Measurements from ENCODE around the gene GIGYF1. TPM values are rescaled to one million over a fixed set of nuclear protein-coding genes. Genes with fewer than 3 reads are reported as not detected.

GIGYF1 gene
- total and polyA plus RNA-seq, 2 experiments from 2014 or later, result 13.2 to 17.6 TPM

DNA sequence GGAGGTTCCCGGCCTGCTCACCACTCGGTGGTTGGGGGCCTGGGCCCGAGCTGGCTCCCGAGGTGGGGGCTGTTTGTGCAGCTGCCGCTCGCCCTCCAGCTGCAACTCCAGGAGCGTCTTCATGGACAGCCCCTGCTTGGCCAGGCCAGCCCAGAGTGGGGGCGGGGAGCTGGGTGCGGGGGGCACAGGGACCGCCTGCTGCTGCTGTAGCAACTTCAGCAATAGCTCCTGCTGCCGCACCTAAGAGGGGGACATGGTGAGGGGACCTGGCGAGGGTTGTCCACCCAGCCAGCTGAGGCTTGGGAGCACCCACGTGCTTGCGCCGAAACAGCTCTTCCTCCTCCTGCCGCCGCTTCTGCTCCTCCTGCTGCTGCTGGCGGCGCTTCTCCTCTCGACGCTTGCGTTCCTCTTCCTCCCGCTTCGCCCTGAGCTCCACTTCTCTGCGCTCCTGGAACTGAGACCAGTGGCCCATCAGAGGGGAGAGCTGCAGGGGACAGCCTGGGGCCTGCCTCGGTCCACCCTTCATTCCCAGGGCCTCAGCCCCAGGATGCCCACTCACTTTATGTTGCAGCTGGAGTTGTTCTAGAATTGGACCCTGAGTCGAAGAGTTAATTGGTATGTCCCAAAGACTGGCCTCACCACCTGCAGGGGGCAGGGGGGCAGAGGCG is 10.9 kb downstream of the GIGYF1 start:
- no peaks in the 10 kb centered on the region for H3K36me3 ChIP-seq (replicated peaks; ENCODE audit: insufficient read depth, low read depth)
- H3K27ac ChIP-seq, result no peak overlapping the region
- H3K9me2 ChIP-seq (replicated peaks; ENCODE audit: insufficient read depth), result no peaks in the 10 kb centered on the region
- H3K9me3 ChIP-seq (ENCODE audit: low read depth), result no peaks in the 10 kb centered on the region
- no peak overlapping the region for H2AFZ ChIP-seq
- H3K4me2 ChIP-seq, result no peak overlapping the region
- peaks cover 14% of the 10 kb centered on the region for H3K4me1 ChIP-seq (ENCODE audit: insufficient read depth)
- H4K20me1 ChIP-seq (ENCODE audit: insufficient read depth, poor library complexity, severe bottlenecking), result peaks cover 27% of the 10 kb centered on the region
- H3K4me3 ChIP-seq, result no peak overlapping the region
- 92% methylated on average over 25 of the region's 28 CpGs for WGBS (ENCODE audit: low lambda C conversion rate, missing lambda C conversion rate)
- DNase-seq (ENCODE audit: low spot score), result no peak
- peaks cover 18% of the 10 kb centered on the region for H3K79me2 ChIP-seq
- no peaks in the 10 kb centered on the region for H3K27me3 ChIP-seq
- TF ChIP-seq, protein P1, sequence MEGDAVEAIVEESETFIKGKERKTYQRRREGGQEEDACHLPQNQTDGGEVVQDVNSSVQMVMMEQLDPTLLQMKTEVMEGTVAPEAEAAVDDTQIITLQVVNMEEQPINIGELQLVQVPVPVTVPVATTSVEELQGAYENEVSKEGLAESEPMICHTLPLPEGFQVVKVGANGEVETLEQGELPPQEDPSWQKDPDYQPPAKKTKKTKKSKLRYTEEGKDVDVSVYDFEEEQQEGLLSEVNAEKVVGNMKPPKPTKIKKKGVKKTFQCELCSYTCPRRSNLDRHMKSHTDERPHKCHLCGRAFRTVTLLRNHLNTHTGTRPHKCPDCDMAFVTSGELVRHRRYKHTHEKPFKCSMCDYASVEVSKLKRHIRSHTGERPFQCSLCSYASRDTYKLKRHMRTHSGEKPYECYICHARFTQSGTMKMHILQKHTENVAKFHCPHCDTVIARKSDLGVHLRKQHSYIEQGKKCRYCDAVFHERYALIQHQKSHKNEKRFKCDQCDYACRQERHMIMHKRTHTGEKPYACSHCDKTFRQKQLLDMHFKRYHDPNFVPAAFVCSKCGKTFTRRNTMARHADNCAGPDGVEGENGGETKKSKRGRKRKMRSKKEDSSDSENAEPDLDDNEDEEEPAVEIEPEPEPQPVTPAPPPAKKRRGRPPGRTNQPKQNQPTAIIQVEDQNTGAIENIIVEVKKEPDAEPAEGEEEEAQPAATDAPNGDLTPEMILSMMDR (IDR thresholded peaks at IDR 0.05; ENCODE audit: poor library complexity), result no peak
- TF ChIP-seq EZH2 (IDR thresholded peaks at IDR 0.05; ENCODE audit: borderline replicate concordance) (no peak), EZH2phosphoT487 (IDR thresholded peaks at IDR 0.05; ENCODE audit: low read depth, severe bottlenecking, unreplicated experiment) (no peak)

DNA sequence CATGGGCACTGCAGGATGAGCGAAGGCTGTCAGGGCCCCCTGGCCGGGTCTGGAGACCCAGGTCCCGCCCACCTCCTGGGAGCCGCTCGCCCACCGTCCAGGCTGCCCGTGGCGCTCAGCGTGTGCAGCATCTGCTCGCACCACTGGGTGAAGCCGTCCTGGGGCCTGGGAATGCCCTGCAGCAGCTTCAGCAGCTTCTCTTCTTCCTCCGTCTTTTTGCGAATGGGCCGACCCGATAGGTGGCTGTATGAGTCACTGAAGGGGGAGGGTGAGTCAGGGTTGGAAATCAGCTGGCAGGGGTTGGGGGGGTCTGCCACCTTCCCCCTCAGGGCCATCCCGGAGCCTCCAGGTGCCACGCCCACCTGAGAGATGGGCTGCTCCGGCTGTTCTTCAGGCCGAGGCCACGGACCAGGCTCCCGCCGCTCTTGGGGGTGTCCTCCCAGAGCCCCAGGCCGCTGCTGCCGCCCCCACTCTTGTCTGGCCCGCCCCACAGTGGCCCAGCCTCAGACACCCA is 11.8 kb downstream of the GIGYF1 start:
- Histone ChIP-seq H4K20me1 (ENCODE audit: insufficient read depth, poor library complexity, severe bottlenecking) (peaks cover 27% of the 10 kb centered on the region), H3K36me3 (replicated peaks; ENCODE audit: insufficient read depth, low read depth) (no peaks in the 10 kb centered on the region), H3K9me3 (ENCODE audit: low read depth) (no peaks in the 10 kb centered on the region), H2AFZ (no peak overlapping the region), H3K27me3 (no peaks in the 10 kb centered on the region), H3K4me3 (no peak overlapping the region), H3K4me1 (ENCODE audit: insufficient read depth) (peaks cover 14% of the 10 kb centered on the region), H3K4me2 (no peak overlapping the region), H3K9me2 (replicated peaks; ENCODE audit: insufficient read depth) (no peaks in the 10 kb centered on the region), H3K79me2 (peaks cover 16% of the 10 kb centered on the region), H3K27ac (no peak overlapping the region)
- 87% methylated on average over 18 of the region's 25 CpGs for WGBS (ENCODE audit: low lambda C conversion rate, missing lambda C conversion rate)
- DNase-seq (ENCODE audit: low spot score), result peak; percentile 8
- TF ChIP-seq, protein P1 (IDR thresholded peaks at IDR 0.05; ENCODE audit: poor library complexity), result no peak
- TF ChIP-seq EZH2phosphoT487 (IDR thresholded peaks at IDR 0.05; ENCODE audit: low read depth, severe bottlenecking, unreplicated experiment) (no peak), EZH2 (IDR thresholded peaks at IDR 0.05; ENCODE audit: borderline replicate concordance) (no peak)

DNA sequence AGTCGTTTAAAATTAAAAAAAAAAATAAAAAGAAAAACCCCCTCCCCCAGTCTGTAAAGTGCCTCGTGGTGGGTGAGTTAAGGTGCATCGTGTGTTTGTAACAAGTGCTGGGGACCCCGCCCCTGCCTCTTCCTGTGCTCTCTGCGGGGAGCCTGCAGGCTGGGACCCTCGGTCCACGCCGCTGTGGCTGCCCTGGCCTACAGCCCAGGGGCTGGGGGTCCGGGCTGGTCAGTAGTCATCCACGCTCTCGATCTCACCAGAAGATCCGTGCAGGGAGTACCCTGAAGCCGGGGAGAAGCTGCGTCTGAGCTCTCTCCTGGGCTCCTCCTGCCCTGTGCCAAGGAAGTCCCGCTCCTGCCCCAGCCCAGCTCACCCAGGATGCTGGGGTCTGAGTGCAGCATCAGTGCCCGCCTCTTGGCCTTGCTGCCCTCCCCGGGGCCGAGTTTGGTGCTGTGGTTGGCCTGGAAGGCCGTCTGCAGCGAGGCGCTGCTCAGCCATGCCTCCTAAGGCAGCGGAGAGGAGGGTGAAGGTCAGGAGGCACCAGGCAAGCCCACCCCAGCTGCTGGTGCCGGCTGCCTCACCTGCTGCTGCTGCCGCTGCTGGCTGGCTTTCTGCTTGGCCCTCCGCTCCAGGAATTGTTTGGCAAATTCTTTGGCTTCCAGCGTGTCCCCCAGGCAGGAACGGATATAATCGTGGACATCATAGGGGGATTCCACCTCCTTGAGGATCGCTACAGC is 12.4 kb downstream of the GIGYF1 start:
- H3K36me3 ChIP-seq (replicated peaks; ENCODE audit: insufficient read depth, low read depth), result no peaks in the 10 kb centered on the region
- H3K9me3 ChIP-seq (ENCODE audit: low read depth), result no peaks in the 10 kb centered on the region
- peaks cover 20% of the 10 kb centered on the region for H3K79me2 ChIP-seq
- TF ChIP-seq EZH2phosphoT487 (IDR thresholded peaks at IDR 0.05; ENCODE audit: low read depth, severe bottlenecking, unreplicated experiment), result no peak
- no peak for TF ChIP-seq EZH2 (IDR thresholded peaks at IDR 0.05; ENCODE audit: borderline replicate concordance)
- TF ChIP-seq, protein P1 (IDR thresholded peaks at IDR 0.05; ENCODE audit: poor library complexity), result no peak
- peaks cover 14% of the 10 kb centered on the region for H3K4me1 ChIP-seq (ENCODE audit: insufficient read depth)
- H3K4me2 ChIP-seq, result no peak overlapping the region
- no peak overlapping the region for H2AFZ ChIP-seq
- no peak for DNase-seq (ENCODE audit: low spot score)
- no peaks in the 10 kb centered on the region for H3K9me2 ChIP-seq (replicated peaks; ENCODE audit: insufficient read depth)
- H3K4me3 ChIP-seq, result no peak overlapping the region
- WGBS (ENCODE audit: low lambda C conversion rate, missing lambda C conversion rate), result 92% methylated on average over 29 of the region's 29 CpGs
- peaks cover 31% of the 10 kb centered on the region for H4K20me1 ChIP-seq (ENCODE audit: insufficient read depth, poor library complexity, severe bottlenecking)
- no peak overlapping the region for H3K27ac ChIP-seq
- no peaks in the 10 kb centered on the region for H3K27me3 ChIP-seq

Data from hepatocyte (in vitro differentiated cells).